HepG2 (cell line): ENCODE measurements around the gene DNMT1. TPM values are rescaled to one million over a fixed set of nuclear protein-coding genes. Genes with fewer than 3 reads are reported as not detected.
A peak's percentile ranks its signal among the peaks of the same experiment; 100 is the strongest.

Experiments used
- ATF3 ChIP-seq: sonication (generic); formaldehyde crosslinking; IDR thresholded peaks from 2 replicates; pipeline ENCODE4 v1.4.0; 2020; ENCODE audit warnings: missing genetic modification reagents
- IRF9 ChIP-seq: sonication (generic); formaldehyde crosslinking; IDR thresholded peaks from 2 replicates; pipeline ENCODE4 v1.8.0; 2022; ENCODE audit warnings: missing genetic modification reagents, mild to moderate bottlenecking, borderline replicate concordance
- PHB2 ChIP-seq: fragments of 450-650 bp; IDR thresholded peaks from 2 replicates; pipeline ENCODE4 v1.6.1; 2018; ENCODE audit not compliant: partially characterized antibody
- ZBTB10 ChIP-seq: sonication (generic); formaldehyde crosslinking; IDR thresholded peaks from 2 replicates; pipeline ENCODE4 v1.4.0; 2020; ENCODE audit warnings: missing genetic modification reagents, borderline replicate concordance
- ZBTB26 ChIP-seq: IDR thresholded peaks from 2 replicates; pipeline ENCODE4 v1.6.1; 2016; ENCODE audit warnings: missing compliant biosample characterization, missing genetic modification reagents, borderline replicate concordance
- ZNF530 ChIP-seq: sonication (generic); formaldehyde crosslinking; IDR thresholded peaks from 2 replicates; pipeline ENCODE4 v1.5.0; 2020; ENCODE audit warnings: low read depth, mild to moderate bottlenecking, missing genetic modification reagents
- ZNF7 ChIP-seq: IDR thresholded peaks from 2 replicates; pipeline ENCODE4 v1.6.1; 2016; ENCODE audit warnings: missing biosample characterization, missing genetic modification reagents
- polyA plus RNA-seq, 8 experiments: library from polyadenylated mRNA; depleted of rRNA in 3 of 8; stranded (reverse) in 7 of 8; unstranded in 1 of 8; fragments of >200 nt; fragmentation: Illumina TruSeq in 4 of 8; extraction: Trizol in 4 of 8; gene quantifications; 2 replicates each; pipeline versions ENCODE4 v1.2.1 to v1.2.3, GENCODE V29; 2011 to 2016; ENCODE audit warnings: low read depth in 4 of 8, missing spikeins in 1 of 8, mixed read lengths in 1 of 8; ENCODE audit not compliant: insufficient read depth in 1 of 8
- total RNA-seq, 5 experiments: library from RNA; depleted of rRNA; stranded (reverse); fragments of >200 nt; fragmentation: Illumina TruSeq; extraction: Trizol; gene quantifications; 2 replicates each; pipeline ENCODE4 v1.2.3, GENCODE V29; 2016; ENCODE audit warnings: low read depth in 1 of 5

DNMT1 gene
- total and polyA plus RNA-seq, 2 of the 13 experiments (the other 11 are each of a cell fraction or from before 2014, with no cell fraction given) = 31.2 to 91.1 TPM

- TF ChIP-seq ZBTB26 (CRISPR knock-in tag) (no peak), PHB2 (no peak), ZNF530 (CRISPR knock-in tag) (no peak), ZNF7 (CRISPR knock-in tag) (no peak), IRF9 (CRISPR knock-in tag) (no peak), ZBTB10 (CRISPR knock-in tag) (peak; percentile 70; the same call in 1 of the 2 replicates), ATF3 (CRISPR knock-in tag) (no peak)
Observed at GRCh38 chr19:10193790-10194499, 808 bp downstream of the DNMT1 start (continued).
